SH-SY5Y (cell line): ENCODE results near the gene SLC2A11.

Source experiments
- GATA2 ChIP-seq: IDR thresholded peaks from 2 replicates; pipeline ENCODE4 v1.6.1; 2011; ENCODE audit warnings: mild to moderate bottlenecking, low read depth, low read length
- GATA3 ChIP-seq: IDR thresholded peaks from 2 replicates; pipeline ENCODE4 v1.6.1; 2011; ENCODE audit warnings: low read depth, mild to moderate bottlenecking, low read length, moderate library complexity

The SLC2A11 gene

GRCh38 chr22:23913661-23914353, 56.1 kb downstream of the SLC2A11 start:
- TF ChIP-seq GATA2 = no peak
- no peak for TF ChIP-seq GATA3

GRCh38 chr22:23915290-23915689, 57.6 kb downstream of the SLC2A11 start:
- TF ChIP-seq GATA2 = no peak
- TF ChIP-seq GATA3 = no peak

- no peak for TF ChIP-seq GATA2
- TF ChIP-seq GATA3 = no peak
Measured at GRCh38 chr22:23922921-23923320, 65.2 kb downstream of the SLC2A11 start.

- TF ChIP-seq GATA2 (no peak), GATA3 (no peak)
Measured at GRCh38 chr22:23925020-23925606, 67.4 kb downstream of the SLC2A11 start.

- TF ChIP-seq GATA3 (no peak), GATA2 (no peak)
Measured at GRCh38 chr22:23926561-23926960, 68.9 kb downstream of the SLC2A11 start.
